HuH-7.5 (cell line): Measurements from ENCODE around the gene WWOX.

ENCODE experiments used
- DNase-seq: peaks from one replicate; pipeline ENCODE4 v3.0.0; 2011; ENCODE audit warnings: low spot score

Gene WWOX

GRCh38 chr16:79154086-79154485 lies 1054.6 kb downstream of the WWOX start:
- DNase-seq, result no peak

DNA sequence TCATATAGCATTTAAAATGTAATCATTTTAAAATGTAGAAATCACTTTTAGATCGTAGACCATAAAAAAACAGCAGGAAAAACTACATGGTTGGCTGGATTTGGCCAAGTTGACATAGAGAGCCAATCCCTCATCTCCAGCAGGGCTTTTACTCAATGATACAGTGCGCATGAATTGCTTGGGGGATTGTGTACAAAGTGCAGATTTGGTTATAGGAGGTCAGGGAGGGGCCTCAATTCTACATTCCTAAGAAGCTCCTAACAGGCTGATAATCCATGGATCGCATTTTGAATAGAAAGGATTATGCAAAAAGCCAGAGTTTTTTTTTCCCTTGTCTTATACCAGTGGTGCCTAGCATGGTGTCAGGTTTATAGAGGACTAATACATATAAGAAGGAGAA lies 1056.0 kb downstream of the WWOX start:
- no peak for DNase-seq

DNA sequence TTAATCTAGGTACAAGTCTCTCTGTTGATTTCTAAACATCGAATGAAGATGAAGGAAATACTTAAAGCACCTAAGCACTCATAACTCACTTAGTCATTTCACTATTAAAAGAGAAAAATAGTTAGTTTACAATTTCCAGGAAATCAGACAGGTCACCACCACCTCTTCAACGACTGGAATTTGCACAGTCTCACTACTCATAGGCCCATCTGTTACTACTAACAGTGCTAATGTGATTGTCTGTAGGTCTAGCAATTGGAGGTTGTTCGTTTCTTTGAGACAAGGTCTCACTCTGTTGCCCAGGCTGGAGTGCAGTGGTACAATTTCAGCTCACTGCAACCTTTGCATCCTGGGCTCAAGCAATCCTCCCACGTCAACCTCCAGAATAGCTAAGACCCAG lies 1056.5 kb downstream of the WWOX start:
- DNase-seq, result no peak

DNA sequence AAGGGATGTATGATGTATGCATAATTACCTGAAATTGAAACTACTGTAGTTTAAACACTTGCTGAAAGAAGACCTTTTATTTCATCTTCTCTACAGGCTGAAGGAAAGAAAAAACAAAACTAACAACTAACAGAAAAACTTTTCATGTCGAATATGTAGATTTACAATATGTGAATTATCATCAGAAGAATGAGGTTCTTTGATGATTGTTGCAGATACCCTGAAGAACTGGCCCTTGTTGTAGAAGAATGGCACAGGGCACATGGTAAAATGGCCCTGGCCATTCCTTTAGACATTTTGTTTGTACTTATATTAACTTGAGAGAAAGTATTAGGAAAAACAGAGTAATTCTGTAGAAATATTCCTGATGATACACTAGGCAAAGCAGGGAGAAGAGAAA lies 1057.3 kb downstream of the WWOX start:
- no peak for DNase-seq

DNA sequence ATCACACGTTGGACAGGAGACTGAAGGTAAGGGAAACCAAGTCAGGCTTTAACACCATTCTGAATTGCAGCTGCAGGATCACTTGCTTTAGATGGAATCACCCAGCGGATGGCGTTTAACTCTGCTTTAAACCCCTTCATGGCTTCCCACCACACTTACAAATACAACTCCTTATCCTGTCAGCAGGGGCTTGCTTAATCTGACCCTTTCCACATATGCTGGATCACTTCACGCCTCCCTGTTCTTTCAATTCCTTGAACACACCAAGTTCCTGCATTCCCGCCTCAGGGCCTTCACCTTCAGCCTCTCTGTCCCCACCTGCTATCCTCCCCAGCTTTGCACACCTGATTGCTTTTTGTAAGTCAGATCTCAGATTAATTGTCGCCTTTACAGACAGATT lies 1058.9 kb downstream of the WWOX start:
- DNase-seq, result no peak

- no peak for DNase-seq
These were observed 1060.0 kb downstream of the WWOX start for GRCh38 chr16:79159261-79160049.

GRCh38 chr16:79162977-79163376 lies 1063.5 kb downstream of the WWOX start:
- no peak for DNase-seq

- DNase-seq, result no peak
These were observed 1064.4 kb downstream of the WWOX start for GRCh38 chr16:79163691-79164387.

GRCh38 chr16:79164388-79164995 lies 1065.0 kb downstream of the WWOX start:
- DNase-seq, result no peak

- DNase-seq, result no peak
These were observed 1065.6 kb downstream of the WWOX start for GRCh38 chr16:79165079-79165478.

- DNase-seq, result no peak
These were observed 1066.1 kb downstream of the WWOX start for GRCh38 chr16:79165506-79165905.

DNA sequence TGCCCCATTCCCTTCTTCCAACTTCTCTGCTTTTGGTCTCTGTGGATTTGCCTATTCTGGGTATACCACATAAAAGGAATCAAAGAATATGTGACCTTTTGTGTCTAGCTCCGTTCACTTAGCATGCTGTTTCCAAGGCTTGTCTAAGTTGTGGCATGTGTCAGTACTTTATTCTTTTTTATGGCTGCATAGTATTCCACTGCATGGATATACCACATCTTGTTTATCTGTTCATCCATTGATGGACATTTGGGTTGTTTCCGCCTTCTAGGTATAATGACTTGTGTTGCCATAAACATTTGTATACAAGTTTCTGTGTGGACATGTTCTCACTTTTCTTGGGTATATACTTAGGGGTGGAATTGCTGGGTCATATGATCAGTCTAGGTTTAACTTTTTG lies 1068.4 kb downstream of the WWOX start:
- DNase-seq, result no peak

DNA sequence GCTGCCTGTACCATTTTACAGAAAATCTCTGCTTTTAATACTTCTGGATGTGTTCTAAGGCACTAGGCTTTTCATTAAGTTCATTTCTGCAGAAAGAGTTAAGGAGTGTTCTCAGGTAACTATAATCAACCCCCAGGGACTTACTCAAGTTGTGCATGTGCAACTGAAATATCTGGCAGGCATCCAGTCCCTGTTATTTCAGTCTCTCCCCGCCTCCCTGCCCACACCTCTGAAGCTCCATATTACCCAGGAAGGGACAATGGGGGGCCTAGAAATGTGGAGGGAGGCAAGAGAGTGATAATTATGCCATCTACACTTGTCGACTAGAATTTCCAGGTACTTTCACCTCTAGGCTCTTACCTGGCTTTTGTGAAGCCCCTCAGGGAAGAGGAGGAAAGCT lies 1068.9 kb downstream of the WWOX start:
- no peak for DNase-seq

DNA sequence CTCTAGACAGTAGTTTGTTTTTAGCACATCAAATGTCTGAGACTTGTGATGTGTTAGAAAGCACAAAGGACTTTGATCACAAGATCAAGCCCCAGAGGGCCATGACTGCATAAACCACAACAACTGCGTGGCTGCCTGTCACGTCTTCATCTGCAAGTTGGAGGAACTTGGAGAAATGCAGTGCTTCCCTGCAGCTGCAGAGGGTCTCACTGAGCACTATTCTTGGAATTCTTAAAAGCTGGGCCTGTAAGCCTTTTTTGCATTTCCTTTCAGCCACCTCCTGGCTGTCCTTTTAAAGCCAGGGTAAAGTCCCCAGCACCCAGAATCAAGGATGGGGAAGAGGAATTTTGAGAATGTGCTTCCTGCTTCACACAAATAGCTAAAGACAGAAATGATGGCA lies 1069.8 kb downstream of the WWOX start:
- DNase-seq, result no peak

DNA sequence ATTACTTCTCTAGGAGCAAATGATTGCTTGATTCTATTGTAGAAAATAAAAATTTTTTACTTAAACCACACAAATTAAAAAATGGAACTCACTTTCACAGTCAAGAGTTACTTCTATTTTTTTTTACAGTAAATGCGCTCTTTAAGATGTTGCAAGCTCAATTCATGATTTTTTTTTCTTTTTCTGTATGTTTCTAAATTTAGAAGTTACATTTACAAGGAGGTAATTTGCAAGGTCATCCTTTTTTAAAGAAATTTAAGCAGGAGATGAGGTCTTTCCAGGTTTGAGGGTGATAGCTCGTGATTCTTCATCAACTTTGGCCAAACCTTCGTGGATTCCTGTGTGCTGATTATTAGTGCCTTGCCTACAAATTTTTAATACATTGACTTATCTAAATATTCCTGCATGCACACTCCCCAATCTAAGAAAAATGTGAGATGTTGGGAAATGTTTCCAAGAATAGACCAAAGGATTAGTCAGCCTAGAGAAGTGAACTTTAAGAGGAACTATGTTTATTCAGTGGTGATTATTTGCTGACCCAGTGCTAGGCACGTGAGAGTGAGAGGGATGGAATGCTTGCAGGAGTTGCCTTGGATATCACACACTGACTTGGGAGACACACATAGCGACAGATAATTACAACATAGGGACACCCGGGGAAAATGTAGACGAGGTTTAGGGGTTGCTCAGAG lies 1071.2 kb downstream of the WWOX start:
- no peak for DNase-seq

DNA sequence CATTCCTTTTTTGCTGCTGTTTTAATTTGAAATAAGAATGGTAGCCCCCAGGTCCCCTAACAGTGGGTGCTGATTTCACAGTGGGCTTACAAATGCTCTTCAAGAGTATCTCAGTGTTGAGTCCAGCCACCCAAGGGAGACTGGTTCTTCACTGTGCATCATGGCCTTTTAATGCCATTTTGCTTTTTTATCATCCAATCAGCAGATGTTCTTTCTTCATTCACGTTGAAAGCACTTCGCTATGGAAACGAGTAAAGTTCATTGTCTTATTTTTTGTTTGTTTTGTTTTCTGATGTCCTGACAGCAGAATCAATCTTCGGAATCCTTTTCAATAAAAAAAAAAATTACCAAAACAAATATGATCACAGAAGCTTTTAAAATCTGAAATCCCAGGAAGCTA lies 1072.0 kb downstream of the WWOX start:
- no peak for DNase-seq

DNA sequence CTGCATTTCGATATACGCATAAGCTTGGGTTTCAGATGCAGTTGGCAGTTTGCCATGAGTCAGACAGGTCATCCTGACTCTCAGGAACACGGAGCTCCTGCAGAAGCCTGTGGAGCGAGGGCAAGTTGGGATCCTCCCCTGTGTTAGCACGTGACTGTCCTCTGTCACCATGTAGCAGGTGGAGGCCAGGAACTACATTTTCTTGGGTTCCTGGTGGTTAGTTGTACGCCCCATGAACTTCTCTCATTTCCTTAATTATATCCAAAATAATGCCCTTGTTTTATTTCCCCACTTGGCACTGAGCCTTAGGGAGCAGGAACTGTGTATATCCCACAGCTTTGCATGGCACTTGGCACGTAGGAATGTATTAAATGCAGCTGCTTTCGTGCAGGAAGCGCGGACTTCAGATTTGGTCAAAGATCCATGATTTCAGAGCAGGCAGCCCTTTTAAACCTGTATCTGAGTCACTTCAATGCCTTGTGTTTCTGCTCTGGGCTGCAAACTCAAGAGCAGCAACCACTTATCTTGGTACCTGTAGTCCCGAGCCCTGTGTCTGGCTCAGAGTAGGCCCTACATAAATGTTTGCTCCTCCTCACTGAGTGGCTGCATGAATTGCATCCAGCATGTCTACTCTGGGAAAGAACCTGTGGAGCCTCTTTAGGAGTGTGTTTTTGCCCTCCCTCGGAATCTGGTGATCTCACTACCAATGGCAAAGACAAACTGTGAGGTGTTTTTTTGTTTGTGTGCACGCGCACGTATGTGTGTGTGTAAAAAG lies 1072.7 kb downstream of the WWOX start:
- no peak for DNase-seq

DNA sequence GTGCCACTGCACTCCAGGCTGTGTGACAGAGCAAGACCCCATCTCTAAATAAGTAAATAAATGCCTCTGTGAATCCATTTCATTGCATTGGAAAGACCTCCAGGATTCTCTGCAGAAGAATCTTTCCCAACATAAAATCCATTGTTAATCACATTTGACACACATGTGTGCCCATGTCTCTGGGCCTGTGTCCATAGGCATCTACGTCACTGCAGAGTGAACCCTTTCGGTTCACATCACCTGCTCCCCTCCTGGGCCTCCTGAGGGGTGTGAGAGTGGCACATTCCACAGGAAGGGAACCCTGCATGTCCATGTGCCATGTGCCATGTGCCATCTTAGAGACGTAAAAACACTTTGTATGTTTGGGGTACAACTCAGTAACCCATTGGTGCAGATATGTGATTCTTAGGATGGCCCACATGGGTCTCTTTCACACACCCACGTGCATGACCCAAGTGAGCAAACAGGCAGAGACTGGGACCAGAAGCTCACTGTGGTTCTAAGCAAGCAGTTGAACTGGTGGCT lies 1073.6 kb downstream of the WWOX start:
- DNase-seq, result no peak

DNA sequence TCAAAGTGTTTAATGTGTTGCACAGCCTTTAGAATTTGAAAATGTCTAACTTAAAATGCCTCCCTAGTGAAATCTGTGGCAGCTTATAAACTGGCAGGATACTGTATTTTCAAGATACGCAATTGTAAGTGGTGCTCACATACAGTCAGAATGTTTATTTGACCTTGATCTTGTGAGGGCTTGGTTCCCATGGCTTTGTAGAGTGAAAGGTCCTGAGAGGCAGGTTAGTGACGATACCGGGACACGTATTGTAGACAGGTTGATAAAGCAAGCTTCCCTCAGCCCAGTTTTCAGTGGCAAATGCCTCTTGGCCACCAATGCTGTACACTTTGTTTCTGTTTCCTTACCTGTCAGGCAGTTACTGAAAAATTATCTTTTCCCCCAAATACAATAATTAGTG lies 1074.5 kb downstream of the WWOX start:
- no peak for DNase-seq

GRCh38 chr16:79175286-79176057 lies 1076.0 kb downstream of the WWOX start:
- no peak for DNase-seq

DNA sequence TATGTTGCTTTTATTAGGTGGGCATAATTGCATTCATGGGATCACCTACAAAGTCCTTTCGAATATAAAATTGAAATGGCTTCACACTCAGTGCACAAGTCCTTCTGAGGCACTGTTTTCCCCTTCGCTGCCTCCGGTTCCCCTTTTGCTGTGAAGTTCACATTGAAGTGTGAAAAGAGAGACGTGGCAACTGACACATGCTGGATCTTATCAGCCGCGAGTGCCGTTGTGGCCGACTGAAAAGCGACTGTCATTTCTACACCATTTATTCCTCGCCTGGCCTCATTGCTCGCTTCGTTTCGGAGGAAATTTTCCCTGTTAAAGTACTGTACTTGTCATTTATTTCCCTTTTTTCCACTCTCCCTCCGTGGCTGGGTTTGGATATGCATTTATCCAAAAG lies 1077.6 kb downstream of the WWOX start:
- DNase-seq, result no peak
